OCI-LY3 (cell line): ENCODE measurements around the gene ECE2.

Source experiments
- CTCF ChIP-seq: fragments of 200-600, 300-600 bp; sonication (generic); IDR thresholded peaks from 2 replicates; pipeline ENCODE4 v1.5.1; 2014; ENCODE audit warnings: antibody characterized with exemption, low read length, low read depth
- EZH2phosphoT487 ChIP-seq: fragments of 200-600 bp; shearing (Covaris generic); IDR thresholded peaks from 2 replicates; pipeline ENCODE4 v1.6.1; 2018; ENCODE audit warnings: antibody characterized with exemption, mixed run types, low read depth

- TF ChIP-seq CTCF: no peak
- no peak for TF ChIP-seq EZH2phosphoT487
These were observed 47.1 kb downstream of the ECE2 start for GRCh38 chr3:184322731-184323487.
